ENCODE measurements around the gene PGGHG. TPM values are rescaled to one million over a fixed set of nuclear protein-coding genes. Genes with fewer than 3 reads are reported as not detected.
"Not testable (repeated sequence)": the region's sequence is repeated elsewhere in the genome, so short reads cannot be mapped to it uniquely, and the experiment has no call there.

The PGGHG gene
- total RNA-seq, 2 donors from 2014 or later = 17.0 to 24.9 TPM

GRCh38 chr11:285021-285893 is 3.7 kb upstream of the PGGHG start:
- no peak for ATAC-seq
- no peak for DNase-seq (ENCODE audit: low spot score)
- peaks cover 20 to 33% of the 10 kb centered on the region in 2 donors for H3K27me3 Mint-ChIP-seq
- no peaks in the 10 kb centered on the region for H3K36me3 Mint-ChIP-seq
- no peak overlapping the region for H3K27ac Mint-ChIP-seq
- H3K9me3 Mint-ChIP-seq = no peaks in the 10 kb centered on the region
- no peak overlapping the region for H3K4me3 Mint-ChIP-seq
- H3K4me1 Mint-ChIP-seq (ENCODE audit: low read depth in 2 of 2) = peaks cover 17 to 41% of the 10 kb centered on the region in 2 donors

DNA sequence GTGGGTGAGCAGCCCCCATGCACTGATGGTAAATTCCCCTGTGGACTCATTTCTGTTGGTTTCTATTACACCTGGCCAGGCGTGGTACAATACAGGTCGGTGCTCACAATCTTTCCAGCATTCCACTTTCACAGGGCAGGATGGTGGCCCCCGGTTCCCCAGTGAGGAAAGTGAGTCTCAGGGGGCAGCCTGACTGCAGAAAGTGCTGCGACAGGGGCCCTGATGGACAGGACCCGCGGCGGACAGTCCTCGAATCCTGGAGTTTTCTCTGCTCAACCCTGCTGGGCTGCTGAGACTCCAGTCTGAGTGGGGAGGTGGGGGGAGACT is 3.1 kb upstream of the PGGHG start:
- ATAC-seq (no peak), DNase-seq (ENCODE audit: low spot score) (no peak)
- H3K27me3 Mint-ChIP-seq = peaks cover 20 to 33% of the 10 kb centered on the region in 2 donors
- H3K4me3 Mint-ChIP-seq = no peak overlapping the region
- no peak overlapping the region for H3K27ac Mint-ChIP-seq
- H3K36me3 Mint-ChIP-seq = no peaks in the 10 kb centered on the region
- H3K4me1 Mint-ChIP-seq (ENCODE audit: low read depth in 2 of 2) = peaks cover 18 to 42% of the 10 kb centered on the region in 2 donors
- no peaks in the 10 kb centered on the region for H3K9me3 Mint-ChIP-seq

GRCh38 chr11:286977-287820 is 1.7 kb upstream of the PGGHG start:
- H3K27ac Mint-ChIP-seq = peak overlapping the region; percentile 51 to 68
- peak overlapping the region; percentile 90 for H3K4me3 Mint-ChIP-seq
- DNase-seq (ENCODE audit: low spot score); H3K9me3 Mint-ChIP-seq; H3K36me3 Mint-ChIP-seq; ATAC-seq: not testable (repeated sequence)
- H3K27me3 Mint-ChIP-seq = peaks cover 13 to 25% of the 10 kb centered on the region in 2 donors
- H3K4me1 Mint-ChIP-seq (ENCODE audit: low read depth in 2 of 2) = peaks cover 19 to 36% of the 10 kb centered on the region in 2 donors

DNA sequence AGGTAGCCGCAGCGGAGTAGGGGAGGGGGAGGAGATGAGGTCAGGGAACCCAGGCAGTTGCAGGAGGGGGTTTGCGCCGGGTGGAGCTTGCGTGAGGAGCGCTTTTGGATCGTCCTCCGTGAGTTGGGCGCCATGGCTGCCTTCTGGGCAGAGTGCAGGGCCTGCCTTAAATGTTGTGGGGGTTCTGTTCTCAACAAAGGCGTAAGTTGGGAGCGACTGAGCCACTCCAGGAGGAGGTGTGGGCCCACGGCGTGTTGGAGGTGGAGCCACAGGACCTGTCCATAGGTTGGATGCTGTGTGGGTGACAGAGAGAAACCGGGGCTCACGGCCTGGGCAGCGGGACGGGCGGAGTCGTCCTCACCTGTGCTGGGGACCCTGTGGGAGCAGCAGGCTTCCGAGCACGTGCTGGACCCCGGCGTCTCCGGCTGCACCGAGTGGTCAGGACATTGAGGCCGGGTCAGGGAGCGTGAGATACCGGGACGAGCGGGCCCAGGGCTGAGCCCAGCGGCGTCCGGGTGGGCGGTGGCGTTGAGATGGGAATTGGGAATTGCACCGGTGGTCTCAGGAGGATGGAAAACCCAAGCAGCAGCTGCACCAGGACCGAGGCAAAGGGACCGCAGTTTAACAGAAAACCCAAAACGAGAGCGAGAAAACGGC is 977 bp upstream of the PGGHG start:
- no peak for ATAC-seq
- Mint-ChIP-seq H3K36me3 (no peaks in the 10 kb centered on the region), H3K4me1 (ENCODE audit: low read depth in 2 of 2) (peaks cover 19 to 29% of the 10 kb centered on the region in 2 donors), H3K27ac (peak overlapping the region; percentile 51 to 68), H3K27me3 (peaks cover 5 to 19% of the 10 kb centered on the region in 2 donors), H3K4me3 (peak overlapping the region; percentile 90), H3K9me3 (no peaks in the 10 kb centered on the region)
- peak; percentile 49 for DNase-seq (ENCODE audit: low spot score)

DNA sequence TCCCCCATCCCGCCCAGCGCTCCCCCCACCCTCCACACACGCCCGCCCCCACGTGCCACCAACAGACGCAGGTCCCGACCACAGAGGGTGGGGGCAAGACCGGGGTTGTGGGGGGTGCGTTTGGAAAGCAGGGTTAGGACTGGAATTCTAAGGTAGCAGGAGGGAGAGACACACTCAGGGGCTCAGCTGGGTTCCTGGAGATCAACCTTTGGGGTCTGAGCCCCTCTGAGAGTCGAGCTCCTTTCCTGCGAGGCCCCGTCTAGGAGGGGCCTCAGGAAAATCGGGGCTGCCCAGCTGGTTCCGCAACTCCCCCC is 429 bp downstream of the PGGHG start:
- no peak overlapping the region for H3K27ac Mint-ChIP-seq
- peak in 1 of 2 donors; percentile 1 for ATAC-seq
- H3K36me3 Mint-ChIP-seq = no peaks in the 10 kb centered on the region
- H3K27me3 Mint-ChIP-seq = peaks cover 0 to 15% of the 10 kb centered on the region in 2 donors
- H3K9me3 Mint-ChIP-seq = no peaks in the 10 kb centered on the region
- H3K4me3 Mint-ChIP-seq = peak overlapping the region; percentile 59
- H3K4me1 Mint-ChIP-seq (ENCODE audit: low read depth in 2 of 2) = peaks cover 13 to 23% of the 10 kb centered on the region in 2 donors
- peak; percentile 56 for DNase-seq (ENCODE audit: low spot score)

DNA sequence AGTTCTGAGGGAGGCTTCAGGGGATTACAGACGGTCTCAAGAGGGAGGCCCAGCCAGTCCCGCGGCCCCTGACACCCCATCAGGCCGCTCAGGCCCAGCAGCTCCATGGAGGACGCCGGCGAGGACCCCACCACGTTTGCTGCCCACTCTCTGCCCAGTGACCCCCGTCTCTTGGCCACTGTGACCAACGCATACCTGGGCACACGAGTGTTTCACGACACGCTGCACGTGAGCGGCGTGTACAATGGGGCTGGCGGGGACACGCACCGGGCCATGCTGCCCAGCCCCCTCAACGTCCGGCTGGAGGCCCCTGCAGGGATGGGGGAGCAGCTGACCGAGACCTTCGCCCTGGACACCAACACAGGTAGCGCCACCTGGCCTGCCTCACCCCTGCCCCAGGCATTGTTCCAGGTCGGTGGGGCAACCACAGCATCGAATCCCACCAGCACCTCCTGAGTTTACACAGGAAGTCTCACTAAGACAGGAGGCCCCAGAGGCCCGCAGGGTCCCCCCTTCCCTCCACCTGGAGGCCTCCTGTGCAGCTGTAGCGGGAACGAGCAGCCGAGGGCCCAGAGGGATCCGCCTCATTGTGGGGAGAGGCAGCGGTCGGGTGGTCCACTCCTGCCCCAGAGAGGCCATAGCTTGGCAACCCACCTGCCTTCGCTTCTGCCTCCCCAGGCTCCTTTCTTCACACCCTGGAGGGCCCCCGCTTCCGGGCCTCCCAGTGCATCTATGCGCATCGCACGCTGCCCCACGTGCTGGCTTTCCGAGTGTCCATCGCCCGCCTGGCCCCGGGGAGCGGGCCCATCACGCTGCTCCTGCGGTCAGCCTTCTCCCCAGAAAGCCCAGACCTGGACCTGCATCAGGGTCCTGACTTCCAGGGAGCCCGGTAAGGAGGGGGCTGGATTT is 1.0 kb downstream of the PGGHG start:
- ATAC-seq (no peak), DNase-seq (ENCODE audit: low spot score) (peak; percentile 53)
- Mint-ChIP-seq H3K4me1 (ENCODE audit: low read depth in 2 of 2) (peaks cover 13 to 22% of the 10 kb centered on the region in 2 donors), H3K27ac (no peak overlapping the region), H3K4me3 (peak overlapping the region; percentile 59), H3K9me3 (no peaks in the 10 kb centered on the region), H3K27me3 (peaks cover 0 to 14% of the 10 kb centered on the region in 2 donors), H3K36me3 (no peaks in the 10 kb centered on the region)

- Mint-ChIP-seq H3K4me1 (ENCODE audit: low read depth in 2 of 2) (peaks cover 13 to 21% of the 10 kb centered on the region in 2 donors), H3K27me3 (peaks cover 0 to 12% of the 10 kb centered on the region in 2 donors), H3K36me3 (no peaks in the 10 kb centered on the region), H3K9me3 (no peaks in the 10 kb centered on the region), H3K27ac (no peak overlapping the region), H3K4me3 (peak overlapping the region; percentile 59)
- ATAC-seq (no peak), DNase-seq (ENCODE audit: low spot score) (peak; percentile 57)
Measured at GRCh38 chr11:290621-291231, 1.8 kb downstream of the PGGHG start.

- Mint-ChIP-seq H3K9me3 (no peaks in the 10 kb centered on the region), H3K4me3 (no peak overlapping the region), H3K4me1 (ENCODE audit: low read depth in 2 of 2) (peaks cover 13 to 21% of the 10 kb centered on the region in 2 donors), H3K27ac (no peak overlapping the region), H3K27me3 (peaks cover 0 to 7% of the 10 kb centered on the region in 2 donors), H3K36me3 (no peaks in the 10 kb centered on the region)
- ATAC-seq (no peak), DNase-seq (ENCODE audit: low spot score) (peak; percentile 56)
Measured at GRCh38 chr11:291281-292210, 2.6 kb downstream of the PGGHG start.

DNA sequence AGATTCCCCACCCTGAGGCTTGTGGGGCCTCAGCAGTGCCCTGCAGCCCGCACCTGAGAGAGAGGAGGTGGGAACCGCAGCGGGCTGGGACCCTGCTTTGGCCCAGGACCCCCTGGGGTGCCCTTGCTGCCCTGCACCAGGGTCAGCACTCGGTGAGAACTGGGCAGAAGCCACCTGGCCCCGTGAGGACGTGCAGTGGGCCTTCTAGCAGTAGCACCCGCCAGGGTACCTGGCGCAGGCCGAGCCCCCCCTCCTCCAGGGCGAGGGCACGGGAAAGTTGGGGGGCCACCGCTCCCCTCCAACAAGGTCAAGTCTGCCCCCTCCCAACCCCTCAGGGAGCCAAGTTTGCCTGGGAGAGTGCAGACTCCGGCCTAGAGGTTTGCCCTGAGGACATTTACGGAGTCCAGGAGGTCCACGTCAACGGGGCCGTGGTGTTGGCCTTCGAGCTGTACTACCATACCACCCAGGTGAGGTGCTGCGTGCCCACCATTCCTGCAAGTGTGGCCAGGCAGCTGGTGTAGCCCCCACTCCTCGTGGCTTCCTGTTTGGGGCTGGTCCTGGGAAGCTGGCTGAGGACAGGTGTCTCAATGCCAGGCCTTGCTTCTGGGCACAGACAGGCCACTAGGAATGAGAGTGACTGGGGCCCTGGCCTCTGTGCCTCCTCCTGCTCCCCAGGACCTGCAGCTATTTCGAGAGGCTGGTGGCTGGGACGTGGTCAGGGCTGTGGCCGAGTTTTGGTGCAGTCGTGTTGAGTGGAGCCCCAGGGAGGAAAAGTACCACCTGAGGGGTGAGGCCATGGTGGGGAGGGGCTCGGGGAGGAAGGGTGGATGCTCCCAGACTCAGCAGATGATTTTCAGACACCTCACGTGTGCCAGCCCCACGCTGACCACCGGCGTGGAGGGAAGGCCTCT is 3.5 kb downstream of the PGGHG start:
- ATAC-seq (no peak), DNase-seq (ENCODE audit: low spot score) (no peak)
- Mint-ChIP-seq H3K9me3 (no peaks in the 10 kb centered on the region), H3K4me3 (no peak overlapping the region), H3K27ac (no peak overlapping the region), H3K36me3 (no peaks in the 10 kb centered on the region), H3K4me1 (ENCODE audit: low read depth in 2 of 2) (peaks cover 20 to 23% of the 10 kb centered on the region in 2 donors), H3K27me3 (peaks cover 0 to 3% of the 10 kb centered on the region in 2 donors)

DNA sequence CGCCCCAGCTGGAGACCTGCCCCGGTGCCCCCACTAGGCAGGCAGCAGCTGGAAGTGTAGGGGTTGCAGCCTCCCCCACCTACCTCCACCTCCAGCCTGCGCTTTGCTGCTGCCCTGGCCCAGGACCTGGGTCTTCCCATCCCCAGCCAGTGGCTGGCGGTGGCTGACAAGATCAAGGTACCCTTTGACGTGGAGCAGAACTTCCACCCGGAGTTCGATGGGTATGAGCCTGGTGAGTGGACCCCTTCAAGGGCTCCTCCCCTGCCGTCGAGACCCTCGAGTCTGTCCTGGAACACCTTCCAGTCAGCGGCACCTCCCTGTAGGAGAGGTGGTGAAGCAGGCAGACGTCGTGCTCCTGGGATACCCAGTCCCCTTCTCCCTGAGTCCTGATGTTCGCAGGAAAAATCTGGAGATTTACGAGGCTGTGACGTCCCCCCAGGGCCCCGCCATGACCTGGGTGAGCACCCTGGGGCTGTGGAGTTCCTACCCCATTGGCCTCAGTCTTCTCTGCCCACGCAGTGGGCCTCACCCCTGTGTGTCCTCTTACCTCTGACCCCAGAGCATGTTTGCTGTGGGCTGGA is 4.4 kb downstream of the PGGHG start:
- ATAC-seq (no peak), DNase-seq (ENCODE audit: low spot score) (no peak)
- H3K9me3 Mint-ChIP-seq = no peaks in the 10 kb centered on the region
- peaks cover 17 to 20% of the 10 kb centered on the region in 2 donors for H3K4me1 Mint-ChIP-seq (ENCODE audit: low read depth in 2 of 2)
- no peaks in the 10 kb centered on the region for H3K36me3 Mint-ChIP-seq
- H3K27ac Mint-ChIP-seq = no peak overlapping the region
- H3K27me3 Mint-ChIP-seq = no peaks in the 10 kb centered on the region
- H3K4me3 Mint-ChIP-seq = no peak overlapping the region

Measured in natural killer cell treated with Interleukin-12 subunit alpha and Interleukin-12 subunit beta and Interleukin-15 and Interleukin-18, amount 100 ng/mL, for 72 hours (primary cell).